Embryonic facial prominence (tissue), 1 donor: Measurements from ENCODE around the gene AGBL1.

Experiments
- DNase-seq: peaks from one replicate; pipeline ENCODE4 v3.0.0-alpha.2; 2016; ENCODE audit errors: extremely low spot score

The AGBL1 gene

GRCh38 chr15:86591158-86591557 lies 511.5 kb downstream of the AGBL1 start:
- no peak for DNase-seq

GRCh38 chr15:86591994-86592735 lies 512.5 kb downstream of the AGBL1 start:
- no peak for DNase-seq

GRCh38 chr15:86595741-86596140 lies 516.1 kb downstream of the AGBL1 start:
- DNase-seq: no peak

GRCh38 chr15:86603466-86603865 lies 523.8 kb downstream of the AGBL1 start:
- no peak for DNase-seq

GRCh38 chr15:86608461-86609205 lies 529.0 kb downstream of the AGBL1 start:
- no peak for DNase-seq

GRCh38 chr15:86609275-86609674 lies 529.6 kb downstream of the AGBL1 start:
- DNase-seq: no peak

GRCh38 chr15:86610038-86610437 lies 530.4 kb downstream of the AGBL1 start:
- DNase-seq: no peak

GRCh38 chr15:86611417-86612040 lies 531.9 kb downstream of the AGBL1 start:
- no peak for DNase-seq

GRCh38 chr15:86615411-86615810 lies 535.7 kb downstream of the AGBL1 start:
- DNase-seq: no peak

GRCh38 chr15:86615816-86616215 lies 536.1 kb downstream of the AGBL1 start:
- DNase-seq: no peak

GRCh38 chr15:86616771-86617170 lies 537.1 kb downstream of the AGBL1 start:
- no peak for DNase-seq

- DNase-seq: no peak
Observed at GRCh38 chr15:86620157-86620556, 540.5 kb downstream of the AGBL1 start.

- no peak for DNase-seq
Observed at GRCh38 chr15:86620641-86621349, 541.1 kb downstream of the AGBL1 start.

GRCh38 chr15:86623236-86623635 lies 543.6 kb downstream of the AGBL1 start:
- no peak for DNase-seq

- DNase-seq: no peak
Observed at GRCh38 chr15:86624261-86625036, 544.8 kb downstream of the AGBL1 start.

- no peak for DNase-seq
Observed at GRCh38 chr15:86629409-86630356, 550.0 kb downstream of the AGBL1 start.

GRCh38 chr15:86630946-86631345 lies 551.3 kb downstream of the AGBL1 start:
- no peak for DNase-seq

GRCh38 chr15:86634146-86634545 lies 554.5 kb downstream of the AGBL1 start:
- no peak for DNase-seq

- no peak for DNase-seq
Observed at GRCh38 chr15:86634992-86635638, 555.4 kb downstream of the AGBL1 start.

- DNase-seq: no peak
Observed at GRCh38 chr15:86644339-86644738, 564.7 kb downstream of the AGBL1 start.
